ENCODE data around the gene IL27RA. TPM values are rescaled to one million over a fixed set of nuclear protein-coding genes. Genes with fewer than 3 reads are reported as not detected.

Gene IL27RA
- total and polyA plus RNA-seq, 2 donors (not counting 1 experiment from before 2014, with no cell fraction given) = 36.2 to 38.6 TPM

DNA sequence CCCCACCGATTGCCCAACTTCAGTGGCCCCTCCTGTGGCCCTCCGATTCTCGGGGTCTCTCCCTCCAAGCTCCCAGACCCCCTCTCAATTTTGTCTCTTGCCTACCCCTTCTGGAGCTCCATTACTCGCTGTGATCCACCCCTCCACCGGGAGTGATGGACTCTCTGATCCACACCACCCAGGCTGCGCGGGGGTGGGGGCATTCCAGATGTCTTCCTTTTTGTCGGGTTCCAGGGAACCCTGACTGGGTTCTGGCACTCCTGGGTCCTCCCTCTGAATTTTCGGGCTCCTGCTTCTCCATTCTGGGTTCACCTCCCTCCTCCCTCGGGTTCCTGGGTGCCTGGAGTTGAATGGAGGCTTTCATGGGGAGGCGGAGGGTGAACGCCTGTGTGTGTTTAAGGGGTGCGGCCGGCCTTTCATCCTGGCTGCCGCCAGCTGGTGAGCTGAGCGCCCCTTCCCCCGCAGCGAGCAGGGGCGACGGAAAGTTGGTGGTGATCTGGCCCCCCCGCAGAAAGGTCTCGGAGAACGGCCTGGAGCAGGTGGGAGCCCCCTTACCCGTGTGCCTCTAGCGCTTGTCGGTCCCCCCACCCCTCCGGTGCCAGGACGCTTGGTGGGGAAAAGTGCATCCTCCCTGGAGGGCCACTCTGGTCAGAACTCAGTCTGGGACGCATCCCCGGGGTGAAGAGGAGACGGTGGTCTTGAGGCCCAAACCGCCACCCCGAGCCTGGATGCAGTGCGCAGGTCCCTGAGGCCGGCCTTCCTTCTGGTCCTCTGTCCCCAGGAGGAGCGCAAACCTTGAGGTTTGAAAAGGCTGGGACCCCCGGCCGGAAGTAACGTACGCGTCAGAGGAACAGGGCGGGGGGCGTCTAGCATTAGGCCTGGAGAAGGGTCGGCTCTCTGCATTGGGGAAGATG lies 42.6 kb downstream of the IL27RA start:
- H3K9ac ChIP-seq (ENCODE audit: low read length) = peak overlapping the region; percentile 72
- peaks cover 0 to 18% (median 5%) of the 10 kb centered on the region in 4 experiments for H3K27me3 ChIP-seq (replicated peaks in 1 of 4; ENCODE audit: control extremely low read depth in 1 of 4, control insufficient read depth in 3 of 4, insufficient read depth in 4 of 4, low read length in 3 of 4)
- Mint-ChIP-seq H3K9me3 (ENCODE audit: insufficient read depth) (no peaks in the 10 kb centered on the region), H3K27ac (peak overlapping the region; percentile 34), H3K27me3 (peaks cover 5% of the 10 kb centered on the region), H3K4me3 (peak overlapping the region; percentile 87), H3K4me1 (peaks cover 26% of the 10 kb centered on the region)
- H3K4me3 ChIP-seq (ENCODE audit: control extremely low read depth in 1 of 5, extremely low read depth in 1 of 5, insufficient read depth in 1 of 5, low read depth in 2 of 5, low read length in 4 of 5) = peak overlapping the region; percentile 47 to 79 (median 59)
- H3K79me2 ChIP-seq (ENCODE audit: control insufficient read depth, insufficient read depth, low read length) = no peaks in the 10 kb centered on the region
- no peak overlapping the region for H3K27ac ChIP-seq (ENCODE audit: low read length in 2 of 2)
- DNase-seq (peak; percentile 46), ATAC-seq (ENCODE audit: low read depth) (no peak)
- H3K4me2 ChIP-seq (replicated peaks; ENCODE audit: low read depth, low read length, poor library complexity, severe bottlenecking) = peak overlapping the region; percentile 99
- ChIA-PET POLR2A (interaction anchor here (0.7 kb wide), 1 partner anchor 63 kb away, joined by 3 read pairs; the partner anchor contains the start of gene ASF1B), CTCF (interaction anchor here (0.7 to 6.8 kb wide), 21 partner anchors 8 to 406 kb away, joined by 3 to 92 read pairs (median 4); partner anchors contain the start of genes ASF1B, IL27RA and NANOS3)
- no peaks in the 10 kb centered on the region for H4K20me1 ChIP-seq (ENCODE audit: control insufficient read depth, insufficient read depth, low read length, poor library complexity, severe bottlenecking)
- under 1% methylated on average over 39 of the region's 44 CpGs for WGBS (ENCODE audit: insufficient coverage)
- no peak for TF ChIP-seq EZH2 (IDR thresholded peaks at IDR 0.05; ENCODE audit: borderline replicate concordance, insufficient read depth, low read depth, low read length, poor library complexity, severe bottlenecking)
- TF ChIP-seq, protein P1, sequence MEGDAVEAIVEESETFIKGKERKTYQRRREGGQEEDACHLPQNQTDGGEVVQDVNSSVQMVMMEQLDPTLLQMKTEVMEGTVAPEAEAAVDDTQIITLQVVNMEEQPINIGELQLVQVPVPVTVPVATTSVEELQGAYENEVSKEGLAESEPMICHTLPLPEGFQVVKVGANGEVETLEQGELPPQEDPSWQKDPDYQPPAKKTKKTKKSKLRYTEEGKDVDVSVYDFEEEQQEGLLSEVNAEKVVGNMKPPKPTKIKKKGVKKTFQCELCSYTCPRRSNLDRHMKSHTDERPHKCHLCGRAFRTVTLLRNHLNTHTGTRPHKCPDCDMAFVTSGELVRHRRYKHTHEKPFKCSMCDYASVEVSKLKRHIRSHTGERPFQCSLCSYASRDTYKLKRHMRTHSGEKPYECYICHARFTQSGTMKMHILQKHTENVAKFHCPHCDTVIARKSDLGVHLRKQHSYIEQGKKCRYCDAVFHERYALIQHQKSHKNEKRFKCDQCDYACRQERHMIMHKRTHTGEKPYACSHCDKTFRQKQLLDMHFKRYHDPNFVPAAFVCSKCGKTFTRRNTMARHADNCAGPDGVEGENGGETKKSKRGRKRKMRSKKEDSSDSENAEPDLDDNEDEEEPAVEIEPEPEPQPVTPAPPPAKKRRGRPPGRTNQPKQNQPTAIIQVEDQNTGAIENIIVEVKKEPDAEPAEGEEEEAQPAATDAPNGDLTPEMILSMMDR (IDR thresholded peaks at IDR 0.05) = no peak
- peaks cover 0 to 3% (median 0%) of the 10 kb centered on the region in 3 donors for H3K9me3 ChIP-seq (ENCODE audit: control extremely low read depth in 1 of 3, control insufficient read depth in 2 of 3, insufficient read depth in 1 of 3, low read length in 2 of 3)
- H3K36me3 ChIP-seq (replicated peaks in 1 of 2; ENCODE audit: control extremely low read depth in 1 of 2, control insufficient read depth in 1 of 2, extremely low read depth in 1 of 2, insufficient read depth in 2 of 2, low read length in 1 of 2) = no peaks in the 10 kb centered on the region
- intact Hi-C loops (cut with micrococcal nuclease) = loop anchor here (1.0 to 5.0 kb wide), 5 partner anchors 7 to 122 kb away; partner anchors contain the start of genes ASF1B and DCAF15
- H3K4me1 ChIP-seq (ENCODE audit: control insufficient read depth in 2 of 2, insufficient read depth in 2 of 2, low read length in 2 of 2) = peaks cover 31 to 35% of the 10 kb centered on the region in 2 donors
- peak overlapping the region; percentile 91 for H2AFZ ChIP-seq (ENCODE audit: insufficient read depth, low read depth, low read length, poor library complexity, severe bottlenecking)
